A549 treated with ZK216348 at 1 μM for 4 hours (cell line): ENCODE results near the gene SLC9C2. TPM values are rescaled to one million over a fixed set of nuclear protein-coding genes. Genes with fewer than 3 reads are reported as not detected.

Source experiments
- total RNA-seq: library from RNA; stranded (reverse); fragments of 200-300 nt; extraction: Qiagen RNA extraction; gene quantifications from 5 replicates; pipeline ENCODE4 v1.2.3, GENCODE V29; 2022; ENCODE audit warnings: low read depth

Gene SLC9C2, protein sequence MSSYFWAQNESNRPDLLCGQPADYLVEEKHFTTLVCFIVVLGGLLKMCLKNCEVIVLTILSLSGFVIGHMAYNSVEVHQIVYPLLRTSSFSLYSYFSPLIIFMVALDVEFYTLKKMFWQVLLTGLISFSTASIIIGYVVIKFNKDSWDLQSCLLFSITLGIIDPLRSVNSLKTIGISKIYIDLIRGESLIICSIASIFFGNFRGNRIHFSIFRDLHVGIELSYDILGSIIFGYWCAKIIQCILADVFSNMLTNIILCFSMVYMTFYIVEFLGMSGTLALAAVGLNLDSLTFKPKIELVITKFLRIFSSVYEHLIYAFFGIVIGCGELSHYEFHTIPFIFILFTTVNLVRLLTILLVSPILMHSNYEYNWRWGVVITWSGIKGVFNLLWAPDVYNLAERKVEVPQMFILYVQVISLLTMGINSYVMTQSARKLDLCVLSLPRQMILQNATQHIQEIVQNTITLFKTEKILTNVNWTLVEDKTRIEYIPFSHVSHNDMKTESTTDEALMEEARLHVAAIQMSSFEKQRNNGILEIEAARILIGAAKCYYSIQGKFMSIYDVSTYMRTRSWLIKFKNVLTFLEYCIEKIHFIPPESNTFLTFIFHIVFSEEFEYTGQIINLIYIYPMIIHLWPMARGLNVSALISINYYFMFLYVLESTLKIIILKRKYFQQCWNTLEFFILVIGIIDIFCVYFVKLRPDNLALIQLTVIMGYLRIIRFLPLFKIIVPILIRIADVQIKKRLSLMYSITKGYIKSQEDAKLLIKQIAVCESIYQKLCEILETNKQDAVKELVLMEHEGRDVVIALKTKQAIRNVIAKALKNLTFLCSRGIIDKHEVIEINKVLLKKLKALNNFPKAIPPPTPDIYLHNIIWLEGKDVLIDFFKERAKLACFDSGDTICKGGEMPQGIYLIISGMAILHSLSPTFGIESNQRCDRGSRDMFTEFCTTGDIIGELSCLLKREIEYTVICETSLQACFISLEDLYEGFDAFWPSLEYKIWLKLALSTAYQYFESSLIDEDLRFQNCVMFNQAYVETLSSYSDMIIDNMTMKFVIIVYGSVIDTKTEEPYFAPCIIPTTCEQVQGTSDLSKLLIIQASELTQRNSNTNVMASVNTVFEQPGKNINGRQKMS
- total RNA-seq = not detected in 5 replicates

DNA sequence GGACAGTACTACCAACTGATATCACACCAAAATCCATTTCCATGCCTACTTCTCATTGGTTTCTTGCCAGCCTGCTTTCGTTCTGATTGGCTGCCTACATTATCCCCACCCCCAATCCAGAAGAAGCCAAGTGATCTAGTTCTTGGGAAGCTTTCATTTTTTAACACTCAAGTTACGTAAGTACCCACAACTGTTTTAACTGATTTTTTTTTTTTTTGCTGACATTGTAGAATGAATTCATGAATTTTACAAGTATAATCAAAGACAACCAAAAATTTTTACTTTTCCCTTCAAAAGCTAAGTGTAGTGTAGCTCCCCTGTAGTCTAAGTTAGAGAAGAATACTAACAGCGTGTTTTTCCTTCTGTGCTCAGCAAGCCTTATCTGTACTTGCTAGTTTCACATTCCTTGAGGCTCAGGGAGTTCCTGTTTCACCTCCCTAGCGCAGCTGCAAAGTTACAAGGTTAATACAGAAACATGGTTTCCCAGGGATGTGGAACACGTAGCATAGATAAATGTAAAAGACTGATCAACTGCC is at the start of gene SLC9C2:
Gene SLC9C2, minus strand, starts transcription at position 17 of the 536 bp plus-strand sequence. CDS start 1,296 bp downstream, outside the sequence.

DNA sequence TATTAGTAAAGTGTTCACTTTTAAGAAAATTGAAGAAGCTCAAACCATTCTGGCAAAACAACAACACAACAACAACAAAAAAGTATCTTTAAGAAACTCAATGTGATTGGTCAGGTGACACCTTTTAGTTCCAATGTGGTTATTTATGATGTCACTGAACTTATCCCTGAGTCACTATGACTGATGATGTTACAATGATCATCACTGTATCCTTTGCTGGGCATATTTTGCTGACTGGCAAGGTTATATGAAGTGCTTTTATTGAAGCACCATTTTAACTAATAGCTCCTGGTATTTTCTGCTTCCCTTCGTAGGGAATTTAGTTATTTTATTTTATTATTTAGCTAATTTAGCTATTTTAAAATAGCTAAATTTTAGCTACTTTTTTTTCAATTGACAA is 32.2 kb upstream of the SLC9C2 start, which contains the start of gene TEX50:
Gene TEX50, plus strand, starts transcription at position 223 of the 400 bp plus-strand sequence. CDS start 184 bp downstream, outside the sequence.

DNA sequence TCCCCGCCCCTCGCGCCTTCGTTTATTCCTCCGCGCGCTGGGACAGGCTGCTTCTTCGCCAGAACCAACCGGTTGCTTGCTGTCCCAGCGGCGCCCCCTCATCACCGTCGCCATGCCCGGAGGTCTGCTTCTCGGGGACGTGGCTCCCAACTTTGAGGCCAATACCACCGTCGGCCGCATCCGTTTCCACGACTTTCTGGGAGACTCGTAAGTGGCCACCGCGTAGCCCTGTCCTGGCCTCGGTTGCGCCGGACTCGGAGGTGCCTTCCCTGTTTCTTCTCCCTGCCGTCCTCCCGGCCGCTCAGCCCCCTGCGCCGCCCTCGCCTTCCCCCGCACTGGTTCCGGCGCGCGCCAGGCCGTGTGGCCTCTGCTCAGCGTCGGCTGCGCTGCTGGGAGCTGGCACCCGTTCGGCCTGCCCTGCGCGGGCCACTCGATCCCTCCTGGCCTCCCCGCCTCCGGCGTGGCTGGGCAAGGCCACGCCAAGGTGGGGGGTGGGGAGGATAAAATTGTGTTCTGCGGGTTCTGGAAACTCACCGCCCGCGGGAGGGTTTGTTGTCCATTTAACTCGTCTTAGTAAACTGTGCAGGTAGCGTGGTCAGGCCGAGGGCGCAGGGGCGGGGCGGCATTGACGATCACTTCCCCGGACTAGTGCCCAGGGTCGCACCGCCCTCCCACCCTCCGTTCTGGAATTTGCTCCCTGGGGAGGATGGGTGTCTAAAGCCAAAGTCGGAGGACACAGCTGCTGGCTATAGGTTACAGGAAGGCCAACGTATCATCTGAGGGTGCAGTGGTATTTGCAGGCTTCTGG is 125.4 kb downstream of the SLC9C2 start, which contains the start of gene PRDX6:
Gene PRDX6, plus strand, starts transcription at position 50 of the 808 bp plus-strand sequence. Its CDS starts 63 bp downstream, at position 113.

Other genes starting within 250 kb of the SLC9C2 start
- 300 to 332 TPM (median 305 TPM) in 5 replicates for gene PRDX6, start 125.7 kb downstream of the SLC9C2 start, total RNA-seq
- gene TEX50, start 32.3 kb upstream of the SLC9C2 start, total RNA-seq = not detected in 5 replicates
- gene ANKRD45, start 66.8 kb upstream of the SLC9C2 start, total RNA-seq = 0.13 TPM in 1 of 5 replicates, not detected in the others
- 9.4 to 13.1 TPM (median 12.3 TPM) in 5 replicates for gene KLHL20, start 111.9 kb upstream of the SLC9C2 start, total RNA-seq
- 36.5 to 44.5 TPM (median 42.1 TPM) in 5 replicates for gene DARS2, start 221.6 kb upstream of the SLC9C2 start, total RNA-seq
- gene CENPL, start 221.8 kb upstream of the SLC9C2 start, total RNA-seq = 10.7 to 16.5 TPM (median 11.2 TPM) in 5 replicates